HEK293 (cell line): ENCODE measurements around the gene CANX.

Experiments
- SALL2 ChIP-seq: fragments of 450-650 bp; formaldehyde crosslinking; IDR thresholded peaks from 2 replicates; pipeline ENCODE4 v1.5.0; 2017; ENCODE audit warnings: missing biosample characterization, mild to moderate bottlenecking, missing genetic modification characterization, borderline replicate concordance
- SP3 ChIP-seq: fragments of 450-650 bp; formaldehyde crosslinking; IDR thresholded peaks from 2 replicates; pipeline ENCODE4 v1.5.1; 2016; ENCODE audit warnings: missing biosample characterization, missing genetic modification characterization
- WT1 ChIP-seq: fragments of 450-650 bp; formaldehyde crosslinking; IDR thresholded peaks from 2 replicates; pipeline ENCODE4 v1.5.1; 2016; ENCODE audit warnings: missing biosample characterization, missing genetic modification characterization
- ZBTB1 ChIP-seq: fragments of 450-650 bp; formaldehyde crosslinking; IDR thresholded peaks from 2 replicates; pipeline ENCODE4 v1.5.1; 2016; ENCODE audit warnings: missing biosample characterization, missing genetic modification characterization
- ZNF133 ChIP-seq: fragments of 450-650 bp; formaldehyde crosslinking; IDR thresholded peaks from 2 replicates; pipeline ENCODE4 v1.5.1; 2016; ENCODE audit warnings: missing biosample characterization, missing genetic modification characterization
- ZNF560 ChIP-seq: fragments of 450-650 bp; formaldehyde crosslinking; IDR thresholded peaks from 2 replicates; pipeline ENCODE4 v1.5.1; 2017; ENCODE audit warnings: missing biosample characterization, missing genetic modification characterization, borderline replicate concordance
- ZNF610 ChIP-seq: fragments of 450-650 bp; formaldehyde crosslinking; IDR thresholded peaks from 2 replicates; pipeline ENCODE4 v1.5.1; 2016; ENCODE audit warnings: missing biosample characterization, missing genetic modification characterization, borderline replicate concordance
- ZNF792 ChIP-seq: fragments of 450-650 bp; formaldehyde crosslinking; IDR thresholded peaks from 2 replicates; pipeline ENCODE4 v1.5.1; 2016; ENCODE audit warnings: missing biosample characterization, missing genetic modification characterization
- TF ChIP-seq, protein P1 (sequence below): fragments of 450-650 bp; formaldehyde crosslinking; IDR thresholded peaks from 2 replicates; pipeline ENCODE4 v1.5.1; 2016; ENCODE audit warnings: missing biosample characterization, missing genetic modification characterization
- TF ChIP-seq, protein P2 (sequence below): fragments of 450-650 bp; formaldehyde crosslinking; IDR thresholded peaks from 2 replicates; pipeline ENCODE4 v1.5.1; 2016; ENCODE audit warnings: missing biosample characterization, missing genetic modification characterization
- TF ChIP-seq, protein P3 (sequence below): fragments of 450-650 bp; formaldehyde crosslinking; IDR thresholded peaks from 2 replicates; pipeline ENCODE4 v1.5.1; 2016; ENCODE audit warnings: missing biosample characterization, missing genetic modification characterization
- TF ChIP-seq, protein P4 (sequence below): fragments of 450-650 bp; formaldehyde crosslinking; IDR thresholded peaks from 2 replicates; pipeline ENCODE4 v1.5.1; 2017; ENCODE audit warnings: missing biosample characterization, mild to moderate bottlenecking, missing genetic modification characterization, moderate library complexity

DNA sequence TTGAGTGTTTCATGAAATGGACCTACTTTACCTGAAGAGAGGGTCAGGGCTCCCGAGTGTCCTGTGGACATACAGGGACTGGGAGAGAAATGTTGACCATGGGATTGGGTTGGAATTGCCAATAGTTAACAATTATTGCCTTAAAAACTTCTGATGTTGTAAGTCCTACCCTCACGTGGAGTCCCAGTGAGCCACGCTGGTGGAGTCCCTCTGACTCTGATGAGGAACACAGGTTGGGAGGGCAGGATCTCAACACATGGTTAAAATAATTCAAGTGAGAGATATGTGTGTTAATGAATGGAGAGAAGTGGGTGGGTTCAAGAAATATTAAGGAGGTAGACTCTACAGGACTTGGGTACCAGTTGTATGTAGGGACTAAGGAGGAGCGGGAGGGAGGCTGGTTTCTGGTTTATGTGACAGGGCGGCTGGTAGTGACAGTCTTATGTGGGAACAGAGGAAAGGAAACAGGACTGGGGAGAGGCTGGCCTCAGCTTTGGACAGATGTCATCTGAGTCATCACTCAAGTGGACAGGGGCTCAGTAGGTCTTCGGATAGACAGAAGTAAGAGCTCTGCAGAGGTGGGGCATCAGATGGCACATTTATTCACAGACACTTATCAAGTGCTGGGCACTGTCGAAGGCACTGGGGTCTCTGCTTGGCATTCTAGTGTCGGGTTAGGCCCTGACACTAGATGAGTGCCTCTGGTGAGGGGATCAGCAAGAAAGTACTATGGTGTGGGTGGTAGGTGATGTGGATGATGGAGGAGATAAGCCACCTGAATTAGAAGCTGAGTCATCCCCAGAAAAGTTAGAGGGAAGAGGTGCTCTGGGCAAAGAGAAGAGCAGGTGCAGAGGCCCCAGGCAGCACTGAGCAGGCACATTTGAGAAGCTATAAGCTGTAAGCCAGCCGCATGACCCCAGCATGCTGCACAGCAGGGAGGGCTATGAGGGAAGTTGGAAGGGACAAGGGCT is 61.1 kb downstream of the CANX start:
- TF ChIP-seq, protein P1, sequence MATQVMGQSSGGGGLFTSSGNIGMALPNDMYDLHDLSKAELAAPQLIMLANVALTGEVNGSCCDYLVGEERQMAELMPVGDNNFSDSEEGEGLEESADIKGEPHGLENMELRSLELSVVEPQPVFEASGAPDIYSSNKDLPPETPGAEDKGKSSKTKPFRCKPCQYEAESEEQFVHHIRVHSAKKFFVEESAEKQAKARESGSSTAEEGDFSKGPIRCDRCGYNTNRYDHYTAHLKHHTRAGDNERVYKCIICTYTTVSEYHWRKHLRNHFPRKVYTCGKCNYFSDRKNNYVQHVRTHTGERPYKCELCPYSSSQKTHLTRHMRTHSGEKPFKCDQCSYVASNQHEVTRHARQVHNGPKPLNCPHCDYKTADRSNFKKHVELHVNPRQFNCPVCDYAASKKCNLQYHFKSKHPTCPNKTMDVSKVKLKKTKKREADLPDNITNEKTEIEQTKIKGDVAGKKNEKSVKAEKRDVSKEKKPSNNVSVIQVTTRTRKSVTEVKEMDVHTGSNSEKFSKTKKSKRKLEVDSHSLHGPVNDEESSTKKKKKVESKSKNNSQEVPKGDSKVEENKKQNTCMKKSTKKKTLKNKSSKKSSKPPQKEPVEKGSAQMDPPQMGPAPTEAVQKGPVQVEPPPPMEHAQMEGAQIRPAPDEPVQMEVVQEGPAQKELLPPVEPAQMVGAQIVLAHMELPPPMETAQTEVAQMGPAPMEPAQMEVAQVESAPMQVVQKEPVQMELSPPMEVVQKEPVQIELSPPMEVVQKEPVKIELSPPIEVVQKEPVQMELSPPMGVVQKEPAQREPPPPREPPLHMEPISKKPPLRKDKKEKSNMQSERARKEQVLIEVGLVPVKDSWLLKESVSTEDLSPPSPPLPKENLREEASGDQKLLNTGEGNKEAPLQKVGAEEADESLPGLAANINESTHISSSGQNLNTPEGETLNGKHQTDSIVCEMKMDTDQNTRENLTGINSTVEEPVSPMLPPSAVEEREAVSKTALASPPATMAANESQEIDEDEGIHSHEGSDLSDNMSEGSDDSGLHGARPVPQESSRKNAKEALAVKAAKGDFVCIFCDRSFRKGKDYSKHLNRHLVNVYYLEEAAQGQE: no peak
- no peak for TF ChIP-seq WT1 (tag by site-specific recombination)
- TF ChIP-seq ZNF792 (tag by site-specific recombination): no peak
- TF ChIP-seq, protein P2, sequence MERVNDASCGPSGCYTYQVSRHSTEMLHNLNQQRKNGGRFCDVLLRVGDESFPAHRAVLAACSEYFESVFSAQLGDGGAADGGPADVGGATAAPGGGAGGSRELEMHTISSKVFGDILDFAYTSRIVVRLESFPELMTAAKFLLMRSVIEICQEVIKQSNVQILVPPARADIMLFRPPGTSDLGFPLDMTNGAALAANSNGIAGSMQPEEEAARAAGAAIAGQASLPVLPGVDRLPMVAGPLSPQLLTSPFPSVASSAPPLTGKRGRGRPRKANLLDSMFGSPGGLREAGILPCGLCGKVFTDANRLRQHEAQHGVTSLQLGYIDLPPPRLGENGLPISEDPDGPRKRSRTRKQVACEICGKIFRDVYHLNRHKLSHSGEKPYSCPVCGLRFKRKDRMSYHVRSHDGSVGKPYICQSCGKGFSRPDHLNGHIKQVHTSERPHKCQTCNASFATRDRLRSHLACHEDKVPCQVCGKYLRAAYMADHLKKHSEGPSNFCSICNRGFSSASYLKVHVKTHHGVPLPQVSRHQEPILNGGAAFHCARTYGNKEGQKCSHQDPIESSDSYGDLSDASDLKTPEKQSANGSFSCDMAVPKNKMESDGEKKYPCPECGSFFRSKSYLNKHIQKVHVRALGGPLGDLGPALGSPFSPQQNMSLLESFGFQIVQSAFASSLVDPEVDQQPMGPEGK (tag by site-specific recombination): 0 out of 2 replicates have a peak, but pooled peaks have one; percentile 46
- TF ChIP-seq, protein P3, sequence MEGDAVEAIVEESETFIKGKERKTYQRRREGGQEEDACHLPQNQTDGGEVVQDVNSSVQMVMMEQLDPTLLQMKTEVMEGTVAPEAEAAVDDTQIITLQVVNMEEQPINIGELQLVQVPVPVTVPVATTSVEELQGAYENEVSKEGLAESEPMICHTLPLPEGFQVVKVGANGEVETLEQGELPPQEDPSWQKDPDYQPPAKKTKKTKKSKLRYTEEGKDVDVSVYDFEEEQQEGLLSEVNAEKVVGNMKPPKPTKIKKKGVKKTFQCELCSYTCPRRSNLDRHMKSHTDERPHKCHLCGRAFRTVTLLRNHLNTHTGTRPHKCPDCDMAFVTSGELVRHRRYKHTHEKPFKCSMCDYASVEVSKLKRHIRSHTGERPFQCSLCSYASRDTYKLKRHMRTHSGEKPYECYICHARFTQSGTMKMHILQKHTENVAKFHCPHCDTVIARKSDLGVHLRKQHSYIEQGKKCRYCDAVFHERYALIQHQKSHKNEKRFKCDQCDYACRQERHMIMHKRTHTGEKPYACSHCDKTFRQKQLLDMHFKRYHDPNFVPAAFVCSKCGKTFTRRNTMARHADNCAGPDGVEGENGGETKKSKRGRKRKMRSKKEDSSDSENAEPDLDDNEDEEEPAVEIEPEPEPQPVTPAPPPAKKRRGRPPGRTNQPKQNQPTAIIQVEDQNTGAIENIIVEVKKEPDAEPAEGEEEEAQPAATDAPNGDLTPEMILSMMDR (tag by site-specific recombination): no peak
- TF ChIP-seq SALL2 (tag by site-specific recombination): no peak
- no peak for TF ChIP-seq ZBTB1 (tag by site-specific recombination)
- TF ChIP-seq, protein P4, sequence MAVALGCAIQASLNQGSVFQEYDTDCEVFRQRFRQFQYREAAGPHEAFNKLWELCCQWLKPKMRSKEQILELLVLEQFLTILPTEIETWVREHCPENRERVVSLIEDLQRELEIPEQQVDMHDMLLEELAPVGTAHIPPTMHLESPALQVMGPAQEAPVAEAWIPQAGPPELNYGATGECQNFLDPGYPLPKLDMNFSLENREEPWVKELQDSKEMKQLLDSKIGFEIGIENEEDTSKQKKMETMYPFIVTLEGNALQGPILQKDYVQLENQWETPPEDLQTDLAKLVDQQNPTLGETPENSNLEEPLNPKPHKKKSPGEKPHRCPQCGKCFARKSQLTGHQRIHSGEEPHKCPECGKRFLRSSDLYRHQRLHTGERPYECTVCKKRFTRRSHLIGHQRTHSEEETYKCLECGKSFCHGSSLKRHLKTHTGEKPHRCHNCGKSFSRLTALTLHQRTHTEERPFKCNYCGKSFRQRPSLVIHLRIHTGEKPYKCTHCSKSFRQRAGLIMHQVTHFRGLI: no peak
- no peak for TF ChIP-seq ZNF133
- TF ChIP-seq ZNF560 (tag by site-specific recombination): no peak
- no peak for TF ChIP-seq ZNF610 (tag by site-specific recombination)
- no peak for TF ChIP-seq SP3
